Measurements from ENCODE around the gene CEACAM1. TPM values are rescaled to one million over a fixed set of nuclear protein-coding genes. Genes with fewer than 3 reads are reported as not detected.
A peak's percentile ranks its signal among the peaks of the same experiment; 100 is the strongest.

CEACAM1 gene
- total and polyA plus RNA-seq, 2 donors from 2014 or later: 33.1 to 34.3 TPM

DNA sequence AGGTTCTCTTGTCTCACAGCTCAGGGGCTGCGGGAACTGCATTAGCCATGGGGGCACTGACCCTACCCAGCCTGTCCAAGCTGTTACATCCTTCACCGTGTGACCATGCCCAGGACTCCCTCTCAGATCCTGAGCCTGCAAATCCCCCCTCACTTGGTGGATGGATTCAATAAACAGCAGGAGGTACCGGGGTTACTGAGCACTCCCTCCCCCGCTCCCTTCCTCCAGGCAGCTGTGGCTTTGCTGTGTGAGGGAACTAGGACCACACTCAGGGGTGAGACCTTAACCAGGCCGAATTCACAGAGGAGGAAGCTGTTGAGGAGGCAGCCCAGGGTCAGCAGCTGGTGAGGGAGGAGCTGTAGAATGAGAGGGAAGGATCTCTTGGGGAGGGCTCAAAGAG, 27.0 kb upstream of the CEACAM1 start:
- TF ChIP-seq, protein P1, sequence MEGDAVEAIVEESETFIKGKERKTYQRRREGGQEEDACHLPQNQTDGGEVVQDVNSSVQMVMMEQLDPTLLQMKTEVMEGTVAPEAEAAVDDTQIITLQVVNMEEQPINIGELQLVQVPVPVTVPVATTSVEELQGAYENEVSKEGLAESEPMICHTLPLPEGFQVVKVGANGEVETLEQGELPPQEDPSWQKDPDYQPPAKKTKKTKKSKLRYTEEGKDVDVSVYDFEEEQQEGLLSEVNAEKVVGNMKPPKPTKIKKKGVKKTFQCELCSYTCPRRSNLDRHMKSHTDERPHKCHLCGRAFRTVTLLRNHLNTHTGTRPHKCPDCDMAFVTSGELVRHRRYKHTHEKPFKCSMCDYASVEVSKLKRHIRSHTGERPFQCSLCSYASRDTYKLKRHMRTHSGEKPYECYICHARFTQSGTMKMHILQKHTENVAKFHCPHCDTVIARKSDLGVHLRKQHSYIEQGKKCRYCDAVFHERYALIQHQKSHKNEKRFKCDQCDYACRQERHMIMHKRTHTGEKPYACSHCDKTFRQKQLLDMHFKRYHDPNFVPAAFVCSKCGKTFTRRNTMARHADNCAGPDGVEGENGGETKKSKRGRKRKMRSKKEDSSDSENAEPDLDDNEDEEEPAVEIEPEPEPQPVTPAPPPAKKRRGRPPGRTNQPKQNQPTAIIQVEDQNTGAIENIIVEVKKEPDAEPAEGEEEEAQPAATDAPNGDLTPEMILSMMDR (IDR thresholded peaks at IDR 0.05; ENCODE audit: borderline replicate concordance, extremely low read depth, insufficient read depth): no peak
- no peak overlapping the region for H3K4me3 ChIP-seq (ENCODE audit: low read length in 3 of 3)
- H3K36me3 ChIP-seq (ENCODE audit: control insufficient read depth in 2 of 3, insufficient read depth in 3 of 3, low read length in 3 of 3): no peaks in the 10 kb centered on the region
- DNase-seq: peak in 3 of 5 donors; percentile 15 to 68 (median 28)
- intact Hi-C loops (cut with DNase I): no loop called here
- H3K27ac ChIP-seq (ENCODE audit: low read depth in 2 of 2, low read length in 2 of 2): no peak overlapping the region
- H3K9me3 ChIP-seq (ENCODE audit: control insufficient read depth in 2 of 3, insufficient read depth in 1 of 3, low read length in 3 of 3): no peaks in the 10 kb centered on the region
- FAIRE-seq: no peak
- no peaks in the 10 kb centered on the region for H3K27me3 ChIP-seq (ENCODE audit: control insufficient read depth, insufficient read depth, low read length)
- no peak overlapping the region for H3K9ac ChIP-seq (ENCODE audit: low read length in 3 of 3)
- H3K4me1 ChIP-seq (ENCODE audit: control insufficient read depth in 2 of 3, insufficient read depth in 2 of 3, low read depth in 1 of 3, low read length in 3 of 3): no peaks in the 10 kb centered on the region

DNA sequence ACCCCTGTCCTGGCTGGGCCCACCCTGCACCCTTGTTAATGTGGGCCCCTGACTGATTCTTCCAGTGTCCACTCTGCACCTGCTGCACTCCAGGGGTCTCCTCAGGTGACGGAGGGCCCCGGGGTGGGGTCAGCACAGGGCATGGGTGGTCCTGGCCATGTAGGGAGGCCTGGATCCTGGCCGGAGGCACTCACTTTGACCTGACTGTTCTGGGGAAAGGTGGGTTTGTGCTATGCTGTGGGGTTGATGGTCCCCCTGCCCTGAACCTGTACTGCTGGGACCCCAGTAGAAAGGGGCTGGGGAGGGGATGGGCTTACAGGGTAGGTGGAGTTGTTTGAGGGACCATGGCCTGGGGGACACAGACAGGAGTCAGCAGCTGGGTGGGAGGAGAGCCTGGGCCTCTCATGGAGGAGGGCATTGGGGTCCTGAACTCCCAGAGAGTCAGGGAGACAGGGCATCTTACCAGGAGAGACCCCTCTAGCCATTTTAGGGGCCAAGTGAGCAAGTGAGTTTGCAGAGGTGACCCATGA, 25.8 kb upstream of the CEACAM1 start:
- TF ChIP-seq, protein P1 (IDR thresholded peaks at IDR 0.05; ENCODE audit: borderline replicate concordance, extremely low read depth, insufficient read depth): no peak
- intact Hi-C loops (cut with DNase I): no loop called here
- H3K27ac ChIP-seq (ENCODE audit: low read depth in 2 of 2, low read length in 2 of 2): no peak overlapping the region

DNA sequence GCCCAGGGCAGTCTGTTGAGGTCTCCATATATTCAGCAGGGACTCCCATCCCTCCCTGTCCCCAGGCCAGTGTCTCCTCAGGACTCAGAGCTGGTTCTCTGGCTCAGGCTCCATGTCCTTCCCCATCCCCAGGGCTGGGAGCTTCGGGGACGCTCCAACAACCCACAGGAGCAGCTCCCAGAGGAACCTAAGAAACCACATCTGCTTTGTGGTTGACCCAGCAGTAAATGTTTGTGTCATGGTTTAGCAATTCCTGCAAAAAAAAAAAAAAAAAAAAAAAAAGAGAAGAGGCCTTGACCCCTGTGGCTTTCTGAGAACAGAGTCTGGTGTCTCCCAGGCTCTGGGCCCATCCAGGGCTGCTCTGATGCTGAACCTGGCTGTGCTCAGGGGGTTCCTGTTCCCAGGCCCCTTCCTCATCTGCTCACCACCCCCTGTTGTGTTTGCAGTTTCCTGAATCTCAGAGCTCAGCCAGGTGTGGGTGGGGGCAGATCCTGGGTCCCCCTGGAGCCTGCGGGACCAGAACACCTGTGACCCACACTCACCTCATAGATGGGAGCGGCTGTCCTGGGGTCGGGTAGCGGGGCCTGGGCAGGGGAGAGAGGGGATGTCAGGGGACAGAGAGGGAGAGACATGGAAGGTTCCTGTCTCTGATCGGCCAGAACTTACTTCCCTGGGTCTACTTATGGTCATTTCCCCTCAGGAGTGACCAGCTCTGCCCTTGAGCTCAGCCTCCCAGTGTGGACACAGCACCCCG, 25.2 kb upstream of the CEACAM1 start:
- TF ChIP-seq, protein P1 (IDR thresholded peaks at IDR 0.05; ENCODE audit: borderline replicate concordance, extremely low read depth, insufficient read depth): no peak
- intact Hi-C loops (cut with DNase I): no loop called here

More for the DNA sequence above, 25.8 kb upstream of the CEACAM1 start:
- no peak overlapping the region for H3K4me3 ChIP-seq (ENCODE audit: low read length in 3 of 3)
- H3K27me3 ChIP-seq (ENCODE audit: control insufficient read depth, insufficient read depth, low read length): no peaks in the 10 kb centered on the region
- no peak for FAIRE-seq
- H3K9me3 ChIP-seq (ENCODE audit: control insufficient read depth in 2 of 3, insufficient read depth in 1 of 3, low read length in 3 of 3): no peaks in the 10 kb centered on the region
- DNase-seq: no peak
- H3K36me3 ChIP-seq (ENCODE audit: control insufficient read depth in 2 of 3, insufficient read depth in 3 of 3, low read length in 3 of 3): no peaks in the 10 kb centered on the region
- H3K4me1 ChIP-seq (ENCODE audit: control insufficient read depth in 2 of 3, insufficient read depth in 2 of 3, low read depth in 1 of 3, low read length in 3 of 3): no peaks in the 10 kb centered on the region
- no peak overlapping the region for H3K9ac ChIP-seq (ENCODE audit: low read length in 3 of 3)

More for the DNA sequence above, 25.2 kb upstream of the CEACAM1 start:
- Histone ChIP-seq H3K27me3 (ENCODE audit: control insufficient read depth, insufficient read depth, low read length) (no peaks in the 10 kb centered on the region), H3K36me3 (ENCODE audit: control insufficient read depth in 2 of 3, insufficient read depth in 3 of 3, low read length in 3 of 3) (no peaks in the 10 kb centered on the region), H3K4me1 (ENCODE audit: control insufficient read depth in 2 of 3, insufficient read depth in 2 of 3, low read depth in 1 of 3, low read length in 3 of 3) (no peaks in the 10 kb centered on the region), H3K27ac (ENCODE audit: low read depth in 2 of 2, low read length in 2 of 2) (no peak overlapping the region), H3K4me3 (ENCODE audit: low read length in 3 of 3) (no peak overlapping the region), H3K9ac (ENCODE audit: low read length in 3 of 3) (no peak overlapping the region), H3K9me3 (ENCODE audit: control insufficient read depth in 2 of 3, insufficient read depth in 1 of 3, low read length in 3 of 3) (no peaks in the 10 kb centered on the region)
- no peak for DNase-seq
- no peak for FAIRE-seq
